MM.1S (cell line): ENCODE measurements around the gene SPRTN.

Source experiments
- DNase-seq: peaks from one replicate; pipeline ENCODE4 v3.0.0-alpha.2; 2015
- H2AFZ ChIP-seq: fragments of 300-600 bp; sonication (generic); 2 replicates; pipeline ENCODE4 v1.6.0; 2016; ENCODE audit warnings: antibody characterized with exemption, low read length
- H3F3A ChIP-seq: fragments of 300-600 bp; sonication (generic); 2 replicates; pipeline ENCODE4 v1.6.1; 2016; ENCODE audit warnings: mild to moderate bottlenecking, antibody characterized with exemption, low read length, moderate library complexity, mixed read lengths; ENCODE audit not compliant: insufficient read depth
- H3K27ac ChIP-seq: fragments of 300-600 bp; sonication (generic); 2 replicates; pipeline ENCODE4 v1.5.1; 2016; ENCODE audit warnings: mild to moderate bottlenecking, low read length
- H3K27me3 ChIP-seq: fragments of 300-600 bp; sonication (generic); replicated peaks from 2 replicates; pipeline ENCODE4 v1.6.0; 2016; ENCODE audit warnings: low read length; ENCODE audit not compliant: insufficient read depth
- H3K36me3 ChIP-seq: fragments of 300-600 bp; sonication (generic); replicated peaks from 2 replicates; pipeline ENCODE4 v1.6.1; 2016; ENCODE audit warnings: mild to moderate bottlenecking, low read length, mixed read lengths; ENCODE audit not compliant: insufficient read depth
- H3K4me1 ChIP-seq: fragments of 300-600 bp; sonication (generic); 2 replicates; pipeline ENCODE4 v1.6.1; 2016; ENCODE audit warnings: low read length, mixed read lengths
- H3K4me2 ChIP-seq: fragments of 300-600 bp; sonication (generic); 2 replicates; pipeline ENCODE4 v1.6.0; 2016; ENCODE audit warnings: low read depth, low read length
- H3K4me3 ChIP-seq: fragments of 300-600 bp; sonication (generic); 2 replicates; pipeline ENCODE4 v1.5.1; 2016; ENCODE audit warnings: low read length, mixed read lengths
- H3K79me2 ChIP-seq: fragments of 300-600 bp; sonication (generic); 2 replicates; pipeline ENCODE4 v1.6.1; 2016; ENCODE audit warnings: mixed run types, low read length, mixed read lengths
- H3K9ac ChIP-seq: fragments of 300-600 bp; sonication (generic); 2 replicates; pipeline ENCODE4 v1.6.1; 2016; ENCODE audit warnings: low read length, mixed read lengths
- H3K9me2 ChIP-seq: fragments of 300-600 bp; sonication (generic); replicated peaks from 2 replicates; pipeline ENCODE4 v1.6.1; 2016; ENCODE audit warnings: mild to moderate bottlenecking, low read length, mixed read lengths; ENCODE audit not compliant: insufficient read depth
- H3K9me3 ChIP-seq: fragments of 300-600 bp; sonication (generic); replicated peaks from 2 replicates; pipeline ENCODE4 v1.6.1; 2016; ENCODE audit warnings: mild to moderate bottlenecking, low read length, mixed read lengths; ENCODE audit not compliant: insufficient read depth
- H4K20me1 ChIP-seq: fragments of 300-600 bp; sonication (generic); 2 replicates; pipeline ENCODE4 v1.6.1; 2016; ENCODE audit warnings: mild to moderate bottlenecking, low read length, moderate library complexity, mixed read lengths; ENCODE audit not compliant: insufficient read depth
- CTCF ChIP-seq: fragments of 300-600 bp; sonication (generic); IDR thresholded peaks from 2 replicates; pipeline ENCODE4 v1.5.1; 2016; ENCODE audit warnings: antibody characterized with exemption, low read length, mixed read lengths
- EZH2 ChIP-seq: fragments of 300-600 bp; sonication (generic); optimal IDR thresholded peaks from 2 replicates; pipeline ENCODE3; 2017; ENCODE audit warnings: low read depth, mild to moderate bottlenecking, antibody characterized with exemption, low read length, mixed read lengths
- EZH2phosphoT487 ChIP-seq: fragments of 300-600 bp; sonication (generic); IDR thresholded peaks from 2 replicates; pipeline ENCODE4 v1.6.1; 2018; ENCODE audit warnings: antibody characterized with exemption, low read length

SPRTN gene

GRCh38 chr1:231401478-231401877, 63.4 kb downstream of the SPRTN start:
- H3K9me3 ChIP-seq: no peaks in the 10 kb centered on the region
- no peak overlapping the region for H3K27ac ChIP-seq
- no peak overlapping the region for H3K4me3 ChIP-seq
- H4K20me1 ChIP-seq: no peaks in the 10 kb centered on the region
- no peaks in the 10 kb centered on the region for H3K4me1 ChIP-seq
- H3K4me2 ChIP-seq: no peak overlapping the region
- DNase-seq: no peak
- H3K9me2 ChIP-seq: no peaks in the 10 kb centered on the region
- peaks cover 64% of the 10 kb centered on the region for H3K79me2 ChIP-seq
- TF ChIP-seq CTCF: no peak
- TF ChIP-seq EZH2: no peak
- TF ChIP-seq EZH2phosphoT487: no peak
- no peaks in the 10 kb centered on the region for H3K27me3 ChIP-seq
- no peak overlapping the region for H2AFZ ChIP-seq
- no peaks in the 10 kb centered on the region for H3F3A ChIP-seq
- H3K9ac ChIP-seq: no peak overlapping the region
- no peaks in the 10 kb centered on the region for H3K36me3 ChIP-seq

GRCh38 chr1:231404318-231404717, 66.2 kb downstream of the SPRTN start:
- Histone ChIP-seq H3K27ac (no peak overlapping the region), H3K79me2 (peaks cover 64% of the 10 kb centered on the region), H4K20me1 (no peaks in the 10 kb centered on the region), H3K4me3 (no peak overlapping the region), H2AFZ (no peak overlapping the region), H3K9ac (no peak overlapping the region), H3K4me2 (no peak overlapping the region), H3K27me3 (no peaks in the 10 kb centered on the region), H3K9me3 (no peaks in the 10 kb centered on the region), H3K9me2 (no peaks in the 10 kb centered on the region), H3K36me3 (no peaks in the 10 kb centered on the region), H3K4me1 (no peaks in the 10 kb centered on the region), H3F3A (no peaks in the 10 kb centered on the region)
- no peak for DNase-seq
- TF ChIP-seq EZH2 (no peak), EZH2phosphoT487 (no peak), CTCF (no peak)
